GM21515 (cell line): ENCODE measurements around the gene FCGR3A.
"Not testable (repeated sequence)": the region's sequence is repeated elsewhere in the genome, so short reads cannot be mapped to it uniquely, and the experiment has no call there.

Source experiments
- ATAC-seq: cut with Tn5 transposase; IDR thresholded peaks from one replicate; pipeline ENCODE4 v1.9.1; 2021; ENCODE audit not compliant: unreplicated experiment

Gene FCGR3A

DNA sequence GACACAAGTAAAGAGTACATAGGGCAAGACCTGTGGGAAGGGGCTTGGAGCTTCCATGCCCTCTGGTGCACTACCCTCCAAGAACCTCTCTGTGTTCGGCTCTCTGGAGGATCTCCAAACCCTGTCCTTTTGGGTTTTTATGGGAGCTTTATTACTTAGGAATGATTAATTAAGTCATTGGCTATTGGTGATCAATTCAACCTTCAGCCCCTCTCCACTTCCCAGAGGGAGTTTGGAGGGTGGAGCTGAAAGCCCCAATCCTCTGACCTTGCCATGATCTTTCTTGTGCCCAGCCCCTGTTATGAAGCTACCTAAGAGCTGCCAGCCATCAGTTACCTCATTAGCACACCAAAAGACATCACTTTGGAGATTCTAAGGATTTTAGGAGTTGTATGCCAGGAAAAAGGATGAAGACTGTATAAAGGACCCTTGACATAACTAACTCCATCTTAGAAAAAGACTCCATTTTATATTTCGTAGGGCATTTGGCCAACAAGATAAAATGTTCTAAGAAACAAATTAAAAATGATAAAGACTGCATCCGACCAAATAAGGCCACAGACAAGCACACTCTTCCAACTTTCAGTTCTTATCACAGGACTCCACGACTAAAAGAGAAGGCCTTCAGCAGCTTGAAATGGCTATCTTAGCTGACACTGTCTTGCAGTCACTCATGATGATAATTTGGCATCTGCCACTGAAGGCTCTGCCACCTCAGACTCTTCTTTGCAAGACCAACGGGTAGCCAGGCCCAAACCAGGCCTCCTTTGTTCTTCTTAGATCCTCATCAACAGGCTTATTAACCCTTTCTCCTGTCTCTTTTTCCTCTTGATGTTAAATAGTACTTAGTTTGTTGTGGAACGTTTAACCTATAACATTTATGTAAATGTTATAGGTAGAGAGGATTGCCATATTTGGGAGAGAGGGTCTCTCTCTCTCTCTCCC, 8.2 kb upstream of the FCGR3A start:
- not testable (repeated sequence) for ATAC-seq

DNA sequence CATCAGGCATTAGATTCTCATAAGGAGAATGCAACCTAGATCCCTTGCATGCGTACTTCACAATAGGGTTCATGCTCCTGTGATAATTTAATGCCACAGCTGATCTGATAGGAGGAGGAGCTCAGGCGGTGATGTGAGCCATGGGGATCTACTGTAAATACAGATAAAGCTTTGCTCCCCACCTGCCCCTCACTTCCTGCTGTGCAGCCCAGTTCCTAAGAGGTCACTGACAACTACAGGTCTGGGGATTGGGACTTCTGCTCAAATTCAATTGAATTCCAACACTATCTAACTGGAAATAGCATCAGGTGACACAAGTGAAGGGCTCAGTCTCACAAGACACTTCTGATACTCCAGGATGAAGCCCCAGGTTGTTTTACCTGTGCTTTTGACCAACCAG, 7.4 kb upstream of the FCGR3A start:
- not testable (repeated sequence) for ATAC-seq

DNA sequence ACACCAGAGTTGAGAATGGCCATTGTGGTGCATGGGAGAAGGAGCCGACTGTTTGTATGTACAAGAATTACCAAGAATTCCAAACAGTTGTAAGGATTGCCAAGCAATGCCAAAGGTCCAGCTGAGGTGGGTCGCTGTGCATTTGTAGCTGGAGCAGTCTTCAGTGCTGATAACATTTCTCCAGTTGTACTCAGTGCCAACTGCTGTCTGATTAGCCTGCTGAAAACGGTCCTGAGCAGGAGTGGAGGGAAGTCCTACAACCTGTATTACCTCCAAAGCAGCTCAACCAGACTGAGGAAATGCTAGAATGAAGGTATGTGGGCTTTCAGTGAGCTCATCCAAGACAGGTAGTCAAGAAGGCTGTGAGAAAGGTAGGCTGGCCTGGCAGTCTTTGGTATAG, 6.5 kb upstream of the FCGR3A start:
- not testable (repeated sequence) for ATAC-seq

DNA sequence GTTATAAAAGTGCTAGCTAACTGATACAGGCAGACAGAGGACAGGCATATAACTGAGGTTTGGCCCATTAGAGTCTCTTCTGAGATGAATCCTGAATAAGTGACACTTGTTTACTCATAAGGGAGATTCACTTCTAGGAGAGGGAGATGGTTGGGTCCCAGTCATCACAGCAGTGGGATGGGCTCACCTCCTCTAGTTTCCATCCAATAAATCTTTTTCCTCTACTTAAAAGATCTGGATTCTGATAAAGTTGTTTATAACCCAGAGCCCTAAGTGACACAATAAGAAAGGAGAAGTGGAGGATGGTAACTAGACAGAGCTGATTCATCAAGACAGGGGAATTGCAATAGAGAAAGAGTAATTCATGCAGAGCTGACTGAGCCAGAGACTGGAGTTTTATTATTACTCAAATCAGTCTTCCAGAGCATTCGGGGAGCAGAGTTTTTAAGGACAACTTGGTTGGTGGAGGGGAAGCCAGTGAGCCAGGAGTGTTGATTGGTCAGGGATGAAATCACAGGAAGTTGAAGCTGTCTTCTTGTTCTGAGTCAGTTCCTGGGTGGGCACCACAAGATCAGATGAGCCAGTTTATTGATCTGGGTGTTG, 5.3 kb upstream of the FCGR3A start:
- not testable (repeated sequence) for ATAC-seq

DNA sequence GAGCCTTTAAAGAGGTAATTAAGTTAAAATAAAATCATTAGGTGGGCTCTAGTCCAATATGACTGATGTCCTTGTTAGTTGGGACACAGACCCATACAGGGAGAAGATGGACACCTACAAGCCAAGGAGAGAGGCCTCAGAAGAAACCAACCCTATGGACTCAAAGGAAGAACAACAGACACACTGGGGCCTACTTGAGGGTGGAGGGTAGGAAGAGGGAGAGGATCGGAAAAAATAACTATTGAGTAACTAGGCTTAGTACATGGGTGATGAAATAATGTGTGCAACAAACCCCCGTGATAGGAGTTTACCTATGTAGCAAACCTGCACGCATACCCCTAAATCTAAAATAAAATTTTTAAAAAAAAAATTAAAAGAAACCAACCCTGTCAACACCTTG, 4.7 kb upstream of the FCGR3A start:
- ATAC-seq = not testable (repeated sequence)

DNA sequence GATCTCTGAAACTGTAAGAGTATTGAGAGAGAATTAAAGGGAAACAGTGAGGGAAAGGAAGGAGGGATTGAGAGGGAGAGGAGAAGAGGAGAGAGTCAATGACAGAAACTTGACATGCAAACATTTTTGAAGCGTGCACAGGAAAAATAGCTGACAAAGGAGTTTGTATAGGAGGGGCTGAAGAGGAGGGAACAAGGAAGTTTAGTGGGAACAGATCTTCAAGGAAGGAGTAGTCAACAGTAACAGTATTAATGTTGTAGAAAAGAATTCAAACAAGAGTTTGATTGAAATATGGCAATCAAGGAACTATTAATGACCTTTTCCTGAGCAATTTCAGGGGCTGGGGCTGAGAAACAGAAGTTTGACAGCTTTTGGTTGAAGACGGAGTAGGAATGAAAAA, 4.0 kb upstream of the FCGR3A start:
- not testable (repeated sequence) for ATAC-seq

DNA sequence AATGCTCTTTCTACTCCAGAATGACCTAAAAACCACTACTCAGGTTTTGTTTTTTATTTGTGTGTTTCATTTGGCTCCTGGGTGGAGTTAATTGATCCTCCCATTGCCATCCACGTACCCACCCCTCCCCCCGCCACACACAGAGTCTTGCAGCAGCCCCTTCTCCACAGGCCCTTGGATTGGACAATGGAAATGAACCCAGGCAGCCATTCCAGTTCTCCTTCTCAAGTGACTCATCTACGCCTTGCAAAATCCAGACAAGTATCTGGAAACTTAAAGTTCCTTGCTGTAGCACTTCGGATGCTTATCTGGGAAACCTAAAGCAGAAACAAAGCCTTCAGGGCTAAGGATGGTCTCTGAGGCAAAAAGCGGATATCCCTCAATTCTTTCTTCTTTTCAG, 1.3 kb upstream of the FCGR3A start:
- ATAC-seq = not testable (repeated sequence)

DNA sequence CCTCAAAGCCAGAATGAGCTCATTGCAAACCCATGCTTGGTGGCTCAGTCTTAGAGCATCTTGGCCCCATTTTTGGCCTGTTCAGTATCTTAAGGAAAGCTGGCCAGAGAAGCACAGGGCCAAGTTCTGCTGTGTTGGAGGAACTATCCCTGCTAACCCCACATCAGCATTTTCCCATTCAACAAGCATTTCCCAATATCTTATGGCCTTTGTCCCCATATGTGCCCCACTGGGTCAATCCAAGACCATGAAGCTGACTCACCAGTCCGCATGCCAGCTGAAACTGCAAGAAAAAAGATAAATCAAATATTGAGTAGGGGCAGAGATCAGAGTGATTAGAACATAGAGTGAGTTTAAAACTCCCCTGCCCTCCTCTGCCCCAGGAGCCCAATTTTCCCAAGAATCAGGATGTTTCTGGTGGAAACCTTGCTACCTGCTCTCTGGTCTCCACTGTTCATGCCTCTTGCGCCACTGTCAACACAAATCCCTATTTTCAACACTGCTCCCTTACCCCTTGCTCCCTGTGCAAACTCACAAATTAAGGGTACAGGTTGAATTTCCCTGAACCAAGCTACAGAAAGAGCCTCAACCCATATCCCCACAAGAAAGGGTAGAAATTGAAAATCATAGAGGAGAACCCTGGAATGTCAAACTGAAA, 740 bp downstream of the FCGR3A start:
- ATAC-seq = not testable (repeated sequence)

DNA sequence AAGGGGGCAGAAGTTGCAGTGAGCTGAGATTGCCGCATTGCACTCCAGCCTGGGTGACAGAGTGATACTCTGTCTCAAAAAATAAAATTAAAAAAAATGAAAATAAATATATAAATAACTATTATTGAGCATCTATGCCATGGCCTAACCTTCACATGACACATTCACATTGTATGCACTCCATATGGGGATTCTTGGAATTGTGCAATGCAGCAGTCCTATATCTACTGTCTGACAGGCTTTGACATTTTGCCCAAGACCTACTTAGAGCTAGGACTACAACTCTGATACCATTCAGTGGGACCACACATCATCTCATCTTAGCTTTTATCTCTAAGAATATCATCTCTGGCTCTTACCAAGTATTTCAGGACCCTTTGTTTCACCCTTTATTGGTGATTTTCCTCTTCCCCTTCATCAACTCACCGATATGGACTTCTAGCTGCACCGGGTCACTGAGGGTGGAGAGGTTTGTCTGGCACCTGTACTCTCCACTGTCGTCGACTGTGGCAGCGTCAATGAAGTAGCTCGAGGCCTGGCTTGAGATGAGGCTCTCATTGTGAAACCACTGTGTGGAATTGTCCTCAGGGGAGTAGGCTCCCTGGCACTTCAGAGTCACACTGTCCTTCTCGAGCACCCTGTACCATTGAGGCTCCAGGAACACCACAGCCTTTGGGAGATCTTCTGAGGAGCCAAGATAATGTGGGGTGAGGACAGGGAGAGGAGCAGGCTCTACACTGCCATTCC, 1.4 kb downstream of the FCGR3A start:
- ATAC-seq = not testable (repeated sequence)

DNA sequence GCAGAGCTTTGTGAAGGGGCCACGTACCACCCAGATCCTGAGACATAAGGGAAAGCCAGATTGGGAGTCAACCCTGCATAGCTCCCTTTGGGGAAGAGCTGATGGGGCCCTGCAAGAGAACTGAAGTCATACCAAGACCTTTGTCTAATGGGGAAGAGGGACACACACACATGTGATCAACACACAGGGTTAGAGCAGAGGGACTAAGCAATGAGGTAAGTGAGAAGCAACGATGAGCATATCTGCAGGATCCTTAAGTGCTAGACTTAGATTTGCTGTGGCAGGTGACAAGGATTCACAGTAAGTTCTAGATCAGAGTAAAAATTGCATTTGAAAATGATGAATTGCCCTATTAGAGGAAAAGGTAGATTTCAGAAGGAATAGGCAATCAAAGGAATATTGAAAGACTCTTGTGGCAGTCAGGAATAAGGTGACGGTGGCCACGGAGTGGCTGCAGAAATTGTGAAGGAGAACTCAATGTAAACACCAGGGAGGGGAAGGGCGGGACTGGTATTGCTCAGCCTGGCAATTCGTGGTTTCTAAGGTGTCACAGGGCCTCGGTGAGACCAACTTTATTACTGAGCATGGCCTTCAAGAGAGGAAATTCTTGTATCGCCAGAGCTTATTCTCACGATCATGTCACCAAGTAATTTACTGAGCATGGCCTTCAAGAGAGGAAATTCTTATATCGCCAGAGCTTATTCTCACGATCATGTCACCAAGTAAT, 4.5 kb downstream of the FCGR3A start:
- not testable (repeated sequence) for ATAC-seq

DNA sequence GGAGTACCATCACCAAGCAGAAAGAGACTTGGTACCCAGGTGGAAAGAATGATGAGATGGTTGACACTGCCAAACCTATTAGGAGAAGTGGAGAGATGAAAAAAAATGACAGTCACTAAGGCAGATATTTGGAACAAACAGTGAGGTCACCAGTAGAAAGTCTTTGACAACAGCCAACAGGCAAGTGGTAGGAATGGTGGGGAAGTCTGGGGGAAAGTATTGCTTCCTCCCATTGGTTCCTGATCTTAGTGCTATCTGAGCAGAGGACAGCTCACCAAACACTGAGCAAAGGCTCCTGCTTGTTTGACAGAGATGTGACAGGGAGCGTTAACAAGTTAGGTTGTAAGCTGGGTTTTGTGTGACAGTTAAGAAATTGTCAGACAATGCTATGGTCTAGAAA, 6.5 kb downstream of the FCGR3A start:
- ATAC-seq = not testable (repeated sequence)

DNA sequence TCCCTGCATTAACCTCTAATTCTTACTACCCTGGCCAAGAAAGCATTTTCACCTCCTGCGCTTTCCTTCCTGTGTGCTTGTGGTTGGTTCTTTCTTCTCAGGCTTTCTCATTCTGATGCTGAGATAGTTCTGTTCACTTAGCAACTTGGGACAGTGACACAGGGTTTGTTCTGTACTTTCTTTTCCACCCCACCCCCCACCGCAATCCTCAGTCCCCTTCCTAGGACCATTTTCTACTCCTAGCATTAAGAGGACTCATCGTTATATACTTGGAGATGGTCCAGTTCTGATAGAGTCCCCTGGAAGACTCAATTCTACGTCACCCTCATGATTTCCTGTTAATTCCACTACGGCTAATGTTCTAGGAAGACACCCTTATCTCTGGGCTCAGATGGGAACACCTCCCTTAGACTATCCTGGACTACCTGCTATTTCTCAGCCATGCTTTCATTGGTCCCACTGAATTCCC, 7.5 kb downstream of the FCGR3A start:
- peak; percentile 57 for ATAC-seq

DNA sequence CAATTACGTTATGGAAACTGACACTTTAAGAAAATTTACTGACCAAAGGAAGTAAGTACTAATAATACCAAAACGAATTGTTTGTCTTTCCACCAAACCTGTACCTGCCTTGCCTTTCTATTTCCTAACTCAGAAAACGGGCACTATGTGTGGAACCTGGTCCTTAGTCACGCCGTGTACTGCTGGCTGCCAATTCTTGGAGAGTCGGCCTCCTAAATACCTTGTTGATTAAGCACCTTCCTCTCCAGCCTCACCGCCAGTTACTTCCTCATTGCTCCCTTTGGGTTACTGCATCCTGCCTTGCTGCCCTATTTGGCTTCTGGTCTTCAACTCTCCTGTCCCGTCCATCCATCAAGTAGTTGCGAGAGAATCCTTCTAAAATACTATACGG, 9.1 kb downstream of the FCGR3A start:
- peak; percentile 28 for ATAC-seq

DNA sequence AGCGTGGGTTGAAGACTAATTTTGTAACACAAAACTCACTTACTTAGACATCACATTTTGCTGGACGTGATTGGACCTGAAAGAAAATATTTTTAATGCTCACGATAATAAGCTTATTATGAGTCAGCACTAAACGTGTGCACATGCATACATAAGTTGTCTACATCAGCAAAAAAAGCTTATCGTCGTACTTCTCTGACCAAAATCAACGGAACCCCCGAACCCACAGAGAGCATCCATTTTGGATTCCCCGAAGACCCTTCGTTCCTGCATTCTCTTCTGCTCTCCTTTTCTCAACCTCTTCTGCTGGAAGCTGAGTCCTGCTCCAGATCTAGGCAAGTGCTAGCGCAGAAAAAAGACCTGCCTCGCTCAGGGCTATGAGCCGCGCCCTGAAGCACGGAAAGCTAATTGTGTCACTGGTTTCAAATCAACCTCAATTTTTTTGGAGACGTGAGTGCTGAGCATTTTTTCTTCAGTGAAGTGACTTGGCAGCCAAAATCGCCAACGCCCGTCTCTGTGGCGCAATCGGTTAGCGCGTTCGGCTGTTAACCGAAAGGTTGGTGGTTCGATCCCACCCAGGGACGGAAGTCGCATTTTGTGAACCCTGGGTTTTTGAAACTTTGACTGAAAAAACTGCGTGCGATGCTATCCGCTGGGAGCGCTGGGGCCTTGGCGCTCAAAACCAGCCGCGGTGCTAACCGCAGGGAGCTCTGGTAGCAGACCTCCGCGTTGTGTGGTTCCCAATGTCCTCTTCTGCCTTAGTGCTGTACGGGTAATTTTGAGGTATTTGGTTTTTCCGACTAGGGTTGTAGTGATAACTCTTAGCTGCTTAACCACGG, 9.7 kb downstream of the FCGR3A start:
- peak; percentile 51 for ATAC-seq

DNA sequence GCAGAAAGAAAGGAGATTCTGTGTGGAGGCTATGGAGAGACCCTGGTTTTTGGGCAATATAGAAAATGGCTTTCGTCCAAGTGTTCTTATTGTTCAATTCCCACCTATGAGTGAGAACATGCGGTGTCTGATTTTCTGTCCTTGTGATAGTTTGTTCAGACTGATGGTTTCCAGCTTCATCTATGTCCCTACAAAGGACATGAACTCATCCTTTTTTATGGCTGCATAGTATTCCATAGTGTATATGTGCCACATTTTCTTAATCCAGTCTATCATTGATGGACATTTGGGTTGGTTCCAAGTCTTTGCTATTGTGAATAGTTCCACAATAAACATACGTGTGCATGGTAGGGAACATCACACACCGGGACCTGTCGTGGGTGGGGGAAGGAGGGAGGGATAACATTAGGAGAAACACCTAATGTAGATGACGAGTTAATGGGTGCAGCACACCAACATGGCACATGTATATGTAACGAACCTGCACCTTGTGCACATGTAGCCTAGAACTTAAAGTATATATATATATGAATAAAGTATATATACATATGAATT, 10.6 kb downstream of the FCGR3A start:
- not testable (repeated sequence) for ATAC-seq

DNA sequence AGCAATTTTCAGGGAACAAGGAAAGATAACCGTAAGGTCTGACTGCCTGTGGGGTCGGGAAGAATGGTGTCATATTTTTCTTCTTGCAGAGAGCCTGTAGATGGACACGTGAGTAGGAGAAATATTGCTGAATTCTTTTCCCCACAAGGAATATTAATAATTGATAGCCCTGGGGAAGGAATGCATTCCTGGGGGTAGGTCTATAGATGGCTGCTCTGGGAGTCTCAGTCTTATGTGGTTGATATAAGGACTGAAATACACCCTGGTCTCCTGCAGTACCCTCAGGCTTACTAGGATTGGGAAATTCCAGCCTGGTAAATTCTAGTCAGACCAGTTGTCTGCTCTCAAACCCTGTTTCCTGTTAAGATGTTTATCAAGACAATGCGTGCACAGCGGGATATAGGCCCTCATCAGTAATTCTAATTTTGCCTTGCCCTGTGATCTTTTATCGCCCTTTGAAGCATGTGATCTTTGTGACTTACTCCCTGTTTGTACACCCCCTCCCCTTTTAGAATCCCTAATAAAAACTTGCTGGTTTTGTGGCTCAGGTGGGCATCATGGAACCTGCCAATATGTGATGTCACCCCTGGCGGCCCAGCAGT, 12.4 kb downstream of the FCGR3A start:
- ATAC-seq = not testable (repeated sequence)

DNA sequence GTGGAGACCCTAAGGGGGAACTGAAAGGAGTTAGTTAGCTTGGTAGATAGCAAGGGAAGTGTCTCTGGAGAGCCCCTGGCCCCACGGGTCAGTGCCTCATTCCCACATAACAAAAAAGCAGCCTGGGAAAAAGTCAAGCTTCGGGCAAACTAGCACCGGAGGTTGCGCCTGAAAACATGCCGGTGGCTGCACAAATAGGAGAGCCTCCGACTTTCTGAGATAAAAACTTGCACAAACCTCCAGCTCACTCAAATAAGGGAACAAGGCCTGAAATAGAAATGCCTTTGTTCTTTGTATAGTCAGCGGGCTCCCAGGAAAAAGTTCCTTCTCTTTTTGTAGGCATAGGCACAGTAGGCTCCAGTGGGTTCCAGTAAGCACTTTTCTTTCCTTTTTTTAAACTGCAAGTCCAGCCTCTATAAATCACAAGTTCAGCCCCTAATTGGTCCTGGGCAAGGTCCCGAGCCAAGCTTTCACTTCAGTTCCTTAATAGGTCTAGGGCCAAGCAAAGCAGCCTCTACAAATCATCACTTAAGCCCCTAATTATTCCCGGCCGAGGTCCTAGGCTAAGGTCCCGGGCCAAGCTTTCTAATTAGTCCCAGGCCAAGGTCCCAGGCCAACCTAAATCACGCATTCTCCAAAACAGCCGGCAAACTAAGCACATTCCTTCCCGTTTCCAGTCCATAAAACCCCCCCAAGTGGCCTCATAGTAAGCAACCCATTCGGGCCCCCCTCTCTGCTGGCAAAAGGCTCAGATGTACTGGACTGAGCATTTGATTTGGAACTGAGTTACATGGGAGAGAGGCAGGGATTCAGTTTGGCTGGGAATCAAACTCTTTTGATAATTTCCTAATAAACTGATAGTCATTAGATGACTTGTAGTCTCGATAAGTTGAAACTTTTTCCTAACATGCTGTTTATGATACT, 16.7 kb downstream of the FCGR3A start:
- not testable (repeated sequence) for ATAC-seq
